Measurements from ENCODE around the gene OR11G2. TPM values are rescaled to one million over a fixed set of nuclear protein-coding genes. Genes with fewer than 3 reads are reported as not detected.

OR11G2 gene
- total and polyA plus RNA-seq, 2 experiments from 2014 or later: not detected

DNA sequence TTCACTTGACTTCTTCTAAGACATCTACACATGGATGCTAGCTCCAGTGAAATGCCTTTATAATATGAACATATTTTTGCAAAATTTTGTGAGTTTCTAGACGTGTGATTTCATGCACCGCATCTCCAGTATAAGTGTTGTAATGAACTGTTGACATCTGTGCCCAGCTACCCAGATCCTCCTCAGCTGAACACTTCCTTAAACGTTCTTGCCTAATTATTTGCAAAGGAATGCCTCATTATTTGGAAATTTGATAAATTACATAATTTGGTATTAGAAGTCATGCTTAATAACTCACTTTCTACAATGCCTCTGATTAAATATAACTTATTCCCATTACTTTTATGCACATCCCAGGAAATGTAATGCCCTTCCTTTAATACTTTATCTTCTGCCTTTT lies 14.0 kb downstream of the OR11G2 start:
- H3K4me1 Mint-ChIP-seq: no peaks in the 10 kb centered on the region
- peaks cover 81% of the 10 kb centered on the region for H3K9me3 Mint-ChIP-seq
- H3K4me3 Mint-ChIP-seq: no peak overlapping the region
- H3K27ac Mint-ChIP-seq: no peak overlapping the region
- Histone ChIP-seq H3K27ac (ENCODE audit: low read depth) (no peak overlapping the region), H3F3A (replicated peaks; ENCODE audit: low read depth) (no peaks in the 10 kb centered on the region), H2AFZ (no peak overlapping the region), H3K79me2 (replicated peaks; ENCODE audit: insufficient read depth) (no peaks in the 10 kb centered on the region), H3K9me2 (ENCODE audit: insufficient read depth) (no peaks in the 10 kb centered on the region), H3K27me3 (ENCODE audit: insufficient read depth) (no peaks in the 10 kb centered on the region), H3K4me2 (no peak overlapping the region), H3K4me1 (ENCODE audit: insufficient read depth) (no peaks in the 10 kb centered on the region), H4K20me1 (replicated peaks; ENCODE audit: insufficient read depth) (no peaks in the 10 kb centered on the region), H3K4me3 (no peak overlapping the region), H3K36me3 (ENCODE audit: insufficient read depth) (peaks cover 4% of the 10 kb centered on the region; the same call in 1 of the 2 replicates)
- peaks cover 18% of the 10 kb centered on the region for H3K36me3 Mint-ChIP-seq (ENCODE audit: low read depth)
- TF ChIP-seq NANOG (IDR thresholded peaks at IDR 0.05; ENCODE audit: borderline replicate concordance): no peak
- no peak for TF ChIP-seq CREB1 (CRISPR knock-in tag; IDR thresholded peaks at IDR 0.05; ENCODE audit: low read depth)
- TF ChIP-seq, protein P1, sequence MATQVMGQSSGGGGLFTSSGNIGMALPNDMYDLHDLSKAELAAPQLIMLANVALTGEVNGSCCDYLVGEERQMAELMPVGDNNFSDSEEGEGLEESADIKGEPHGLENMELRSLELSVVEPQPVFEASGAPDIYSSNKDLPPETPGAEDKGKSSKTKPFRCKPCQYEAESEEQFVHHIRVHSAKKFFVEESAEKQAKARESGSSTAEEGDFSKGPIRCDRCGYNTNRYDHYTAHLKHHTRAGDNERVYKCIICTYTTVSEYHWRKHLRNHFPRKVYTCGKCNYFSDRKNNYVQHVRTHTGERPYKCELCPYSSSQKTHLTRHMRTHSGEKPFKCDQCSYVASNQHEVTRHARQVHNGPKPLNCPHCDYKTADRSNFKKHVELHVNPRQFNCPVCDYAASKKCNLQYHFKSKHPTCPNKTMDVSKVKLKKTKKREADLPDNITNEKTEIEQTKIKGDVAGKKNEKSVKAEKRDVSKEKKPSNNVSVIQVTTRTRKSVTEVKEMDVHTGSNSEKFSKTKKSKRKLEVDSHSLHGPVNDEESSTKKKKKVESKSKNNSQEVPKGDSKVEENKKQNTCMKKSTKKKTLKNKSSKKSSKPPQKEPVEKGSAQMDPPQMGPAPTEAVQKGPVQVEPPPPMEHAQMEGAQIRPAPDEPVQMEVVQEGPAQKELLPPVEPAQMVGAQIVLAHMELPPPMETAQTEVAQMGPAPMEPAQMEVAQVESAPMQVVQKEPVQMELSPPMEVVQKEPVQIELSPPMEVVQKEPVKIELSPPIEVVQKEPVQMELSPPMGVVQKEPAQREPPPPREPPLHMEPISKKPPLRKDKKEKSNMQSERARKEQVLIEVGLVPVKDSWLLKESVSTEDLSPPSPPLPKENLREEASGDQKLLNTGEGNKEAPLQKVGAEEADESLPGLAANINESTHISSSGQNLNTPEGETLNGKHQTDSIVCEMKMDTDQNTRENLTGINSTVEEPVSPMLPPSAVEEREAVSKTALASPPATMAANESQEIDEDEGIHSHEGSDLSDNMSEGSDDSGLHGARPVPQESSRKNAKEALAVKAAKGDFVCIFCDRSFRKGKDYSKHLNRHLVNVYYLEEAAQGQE (IDR thresholded peaks at IDR 0.05; ENCODE audit: unreplicated experiment): no peak
- peaks cover 2% of the 10 kb centered on the region for H3K27me3 Mint-ChIP-seq (ENCODE audit: insufficient read depth, low read depth, poor library complexity)
- DNase-seq (ENCODE audit: low spot score) (no peak), ATAC-seq (no peak)

DNA sequence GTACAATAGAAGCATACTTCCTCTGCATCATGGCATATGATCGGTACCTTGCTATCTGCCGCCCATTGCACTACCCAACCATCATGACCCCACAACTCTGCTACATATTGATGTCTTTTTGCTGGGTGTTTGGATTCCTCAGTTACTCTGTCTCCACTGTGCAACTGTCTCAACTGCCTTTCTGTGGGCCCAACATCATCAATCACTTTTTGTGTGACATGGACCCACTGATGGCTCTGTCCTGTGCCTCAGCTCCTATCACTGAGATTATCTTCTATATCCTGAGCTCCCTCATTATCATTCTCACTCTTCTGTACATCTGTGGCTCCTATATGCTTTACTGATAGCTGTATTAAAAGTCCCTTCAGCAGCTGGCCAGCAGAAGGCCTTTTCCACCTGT lies 18.9 kb downstream of the OR11G2 start:
- peaks cover 29% of the 10 kb centered on the region for H3K36me3 Mint-ChIP-seq (ENCODE audit: low read depth)
- TF ChIP-seq EZH2 (IDR thresholded peaks at IDR 0.05; ENCODE audit: low read depth, unreplicated experiment) (no peak), ZNF114 (CRISPR knock-in tag; IDR thresholded peaks at IDR 0.05) (no peak), ZNF331 (CRISPR knock-in tag; IDR thresholded peaks at IDR 0.05; ENCODE audit: low read depth) (no peak), STAT1 (IDR thresholded peaks at IDR 0.05; ENCODE audit: unreplicated experiment) (no peak), JUNB (IDR thresholded peaks at IDR 0.05; ENCODE audit: unreplicated experiment) (no peak), CREB1 (CRISPR knock-in tag; IDR thresholded peaks at IDR 0.05; ENCODE audit: low read depth) (no peak), POLR2AphosphoS5 (IDR thresholded peaks at IDR 0.05; ENCODE audit: low read depth) (no peak)
- TF ChIP-seq, protein P1 (IDR thresholded peaks at IDR 0.05; ENCODE audit: unreplicated experiment): no peak
- TF ChIP-seq, protein P2, sequence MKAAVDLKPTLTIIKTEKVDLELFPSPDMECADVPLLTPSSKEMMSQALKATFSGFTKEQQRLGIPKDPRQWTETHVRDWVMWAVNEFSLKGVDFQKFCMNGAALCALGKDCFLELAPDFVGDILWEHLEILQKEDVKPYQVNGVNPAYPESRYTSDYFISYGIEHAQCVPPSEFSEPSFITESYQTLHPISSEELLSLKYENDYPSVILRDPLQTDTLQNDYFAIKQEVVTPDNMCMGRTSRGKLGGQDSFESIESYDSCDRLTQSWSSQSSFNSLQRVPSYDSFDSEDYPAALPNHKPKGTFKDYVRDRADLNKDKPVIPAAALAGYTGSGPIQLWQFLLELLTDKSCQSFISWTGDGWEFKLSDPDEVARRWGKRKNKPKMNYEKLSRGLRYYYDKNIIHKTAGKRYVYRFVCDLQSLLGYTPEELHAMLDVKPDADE (IDR thresholded peaks at IDR 0.05): no peak

More for the DNA sequence above, 18.9 kb downstream of the OR11G2 start:
- H3K27me3 ChIP-seq (ENCODE audit: insufficient read depth): no peaks in the 10 kb centered on the region
- no peak overlapping the region for H3K27ac Mint-ChIP-seq
- no peak overlapping the region for H2AFZ ChIP-seq
- H4K20me1 ChIP-seq (replicated peaks; ENCODE audit: insufficient read depth): no peaks in the 10 kb centered on the region
- H3K27ac ChIP-seq (ENCODE audit: low read depth): no peak overlapping the region
- no peaks in the 10 kb centered on the region for H3K79me2 ChIP-seq (replicated peaks; ENCODE audit: insufficient read depth)
- DNase-seq (ENCODE audit: low spot score) (no peak), ATAC-seq (no peak)
- H3K4me1 ChIP-seq (ENCODE audit: insufficient read depth): no peaks in the 10 kb centered on the region
- peaks cover 3% of the 10 kb centered on the region for H3K27me3 Mint-ChIP-seq (ENCODE audit: insufficient read depth, low read depth, poor library complexity)
- H3F3A ChIP-seq (replicated peaks; ENCODE audit: low read depth): no peaks in the 10 kb centered on the region
- H3K4me1 Mint-ChIP-seq: no peaks in the 10 kb centered on the region
- no peak overlapping the region for H3K4me2 ChIP-seq
- 0 out of 2 replicates have a peak, but pooled peaks cover 4% of the 10 kb centered on the region for H3K36me3 ChIP-seq (ENCODE audit: insufficient read depth)
- no peak overlapping the region for H3K4me3 Mint-ChIP-seq
- no peak overlapping the region for H3K4me3 ChIP-seq
- H3K9me2 ChIP-seq (ENCODE audit: insufficient read depth): no peaks in the 10 kb centered on the region
- H3K9me3 Mint-ChIP-seq: peaks cover 79% of the 10 kb centered on the region
